Neural progenitor cell (in vitro differentiated cells): ENCODE measurements around the gene HNF1B. TPM values are rescaled to one million over a fixed set of nuclear protein-coding genes. Genes with fewer than 3 reads are reported as not detected.

Experiments
- DNase-seq: peaks from one replicate; pipeline ENCODE4 v3.0.0-alpha.2; 2016; ENCODE audit warnings: low spot score
- H2AFZ ChIP-seq: fragments of 200-600 bp; sonication (generic); replicated peaks from 2 replicates; pipeline ENCODE4 v1.6.1; 2016; ENCODE audit warnings: antibody characterized with exemption
- H3F3A ChIP-seq: fragments of 200-600 bp; sonication (generic); 2 replicates; pipeline ENCODE4 v1.6.1; 2016; ENCODE audit warnings: antibody characterized with exemption, low read depth
- H3K27ac ChIP-seq: fragments of 200-600 bp; sonication (generic); 2 replicates; pipeline ENCODE4 v1.5.1; 2016; ENCODE audit warnings: mild to moderate bottlenecking
- H3K27me3 ChIP-seq: fragments of 200-600 bp; sonication (generic); 2 replicates; pipeline ENCODE4 v1.6.1; 2016; ENCODE audit warnings: mild to moderate bottlenecking, moderate library complexity
- H3K36me3 ChIP-seq: fragments of 200-600 bp; sonication (generic); 2 replicates; pipeline ENCODE4 v1.5.1; 2016
- H3K4me1 ChIP-seq: fragments of 200-600 bp; sonication (generic); 2 replicates; pipeline ENCODE4 v1.6.1; 2016; ENCODE audit warnings: mixed run types
- H3K4me2 ChIP-seq: fragments of 200-600 bp; sonication (generic); 2 replicates; pipeline ENCODE4 v1.6.1; 2016
- H3K4me3 ChIP-seq: fragments of 200-600 bp; sonication (generic); 2 replicates; pipeline ENCODE4 v1.5.1; 2016
- H3K79me2 ChIP-seq: fragments of 200-600 bp; sonication (generic); 2 replicates; pipeline ENCODE4 v1.6.1; 2016; ENCODE audit warnings: low read depth
- H3K9ac ChIP-seq: fragments of 200-600 bp; sonication (generic); 2 replicates; pipeline ENCODE4 v1.6.1; 2016
- H3K9me3 ChIP-seq: fragments of 200-600 bp; sonication (generic); 2 replicates; pipeline ENCODE4 v1.5.1; 2016; ENCODE audit warnings: low read depth
- H4K20me1 ChIP-seq: fragments of 200-600 bp; sonication (generic); 2 replicates; pipeline ENCODE4 v1.6.1; 2016; ENCODE audit warnings: low read depth
- H3K27ac Mint-ChIP-seq: 3 replicates; pipeline ENCODE4 v1.8.0; 2021; ENCODE audit warnings: mixed read lengths
- H3K27me3 Mint-ChIP-seq: 2 replicates; pipeline ENCODE4 v1.8.0; 2022; ENCODE audit warnings: low read depth, mild to moderate bottlenecking, inconsistent platforms, moderate library complexity, mixed read lengths; ENCODE audit not compliant: insufficient read depth
- H3K36me3 Mint-ChIP-seq: 3 replicates; pipeline ENCODE4 v1.8.0; 2021; ENCODE audit warnings: mixed read lengths
- H3K4me1 Mint-ChIP-seq: 3 replicates; pipeline ENCODE4 v1.8.0; 2021; ENCODE audit warnings: mixed read lengths
- H3K4me3 Mint-ChIP-seq: 3 replicates; pipeline ENCODE4 v1.8.0; 2021; ENCODE audit warnings: mild to moderate bottlenecking, moderate library complexity, mixed read lengths
- H3K9me3 Mint-ChIP-seq: 3 replicates; pipeline ENCODE4 v1.8.0; 2020; ENCODE audit warnings: mixed read lengths
- EZH2 ChIP-seq: fragments of 200-600 bp; sonication (generic); IDR thresholded peaks from 2 replicates; pipeline ENCODE4 v1.6.1; 2017; ENCODE audit warnings: antibody characterized with exemption, mild to moderate bottlenecking, moderate library complexity
- EZH2phosphoT487 ChIP-seq: fragments of 200-600 bp; sonication (generic); IDR thresholded peaks from 2 replicates; pipeline ENCODE4 v1.6.1; 2017; ENCODE audit warnings: antibody characterized with exemption
- total RNA-seq: library from RNA; depleted of rRNA; stranded (reverse); fragments of >200 nt; gene quantifications from 2 replicates; pipeline ENCODE4 v1.2.3, GENCODE V29; 2015; ENCODE audit warnings: low replicate concordance
- TF ChIP-seq, protein P1 (sequence below): fragments of 200-600 bp; sonication (generic); IDR thresholded peaks from 2 replicates; pipeline ENCODE4 v1.5.1; 2017; ENCODE audit warnings: antibody characterized with exemption, mild to moderate bottlenecking

The HNF1B gene
- total RNA-seq, 1 donor from 2014 or later: not detected

DNA sequence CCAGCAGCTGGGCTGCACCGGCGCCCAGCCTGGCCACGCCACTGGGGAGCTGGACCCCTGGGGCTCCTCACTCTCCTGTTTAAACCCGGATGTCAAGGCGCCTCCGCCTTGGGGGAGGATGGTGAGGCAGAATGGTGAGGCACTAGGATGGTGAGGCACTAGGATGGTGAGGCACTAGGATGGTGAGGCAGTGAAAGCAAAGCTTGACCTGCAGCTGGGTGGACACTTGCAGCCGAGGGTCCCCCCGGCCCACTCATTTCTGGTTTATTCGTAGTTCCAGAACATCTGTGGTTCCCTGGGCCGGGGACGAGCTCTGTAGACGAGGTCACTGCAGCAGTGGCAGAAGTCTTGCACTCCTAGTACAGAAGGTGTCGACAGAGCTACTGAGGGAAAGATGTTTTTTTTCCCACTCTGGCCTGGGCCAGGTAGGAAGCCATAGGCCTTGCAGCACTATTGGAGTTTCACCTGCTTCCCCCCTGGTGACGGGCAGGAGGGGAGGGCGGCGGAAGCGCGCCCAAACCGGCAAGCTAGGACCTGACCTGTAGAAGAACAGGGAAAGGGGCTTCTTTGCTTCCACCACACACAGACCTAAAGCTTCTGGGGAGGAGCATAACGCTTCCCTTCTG is 1.1 kb upstream of the HNF1B start:
- Mint-ChIP-seq H3K4me3 (no peak overlapping the region), H3K27me3 (peaks cover 71% of the 10 kb centered on the region), H3K27ac (no peak overlapping the region), H3K4me1 (peaks cover 8% of the 10 kb centered on the region), H3K36me3 (no peaks in the 10 kb centered on the region), H3K9me3 (no peaks in the 10 kb centered on the region)
- TF ChIP-seq EZH2phosphoT487: no peak
- no peak for TF ChIP-seq EZH2
- peaks cover 48% of the 10 kb centered on the region for H4K20me1 ChIP-seq
- H2AFZ ChIP-seq: no peak overlapping the region
- H3K27ac ChIP-seq: no peak overlapping the region
- no peak for DNase-seq
- no peak overlapping the region for H3K9ac ChIP-seq
- H3K79me2 ChIP-seq: no peaks in the 10 kb centered on the region
- no peaks in the 10 kb centered on the region for H3K9me3 ChIP-seq
- no peaks in the 10 kb centered on the region for H3K36me3 ChIP-seq
- H3F3A ChIP-seq: peaks cover 32% of the 10 kb centered on the region
- peak overlapping the region; percentile 82 for H3K4me2 ChIP-seq
- peaks cover 100% of the 10 kb centered on the region for H3K27me3 ChIP-seq
- H3K4me3 ChIP-seq: no peak overlapping the region
- H3K4me1 ChIP-seq: peaks cover 27% of the 10 kb centered on the region

DNA sequence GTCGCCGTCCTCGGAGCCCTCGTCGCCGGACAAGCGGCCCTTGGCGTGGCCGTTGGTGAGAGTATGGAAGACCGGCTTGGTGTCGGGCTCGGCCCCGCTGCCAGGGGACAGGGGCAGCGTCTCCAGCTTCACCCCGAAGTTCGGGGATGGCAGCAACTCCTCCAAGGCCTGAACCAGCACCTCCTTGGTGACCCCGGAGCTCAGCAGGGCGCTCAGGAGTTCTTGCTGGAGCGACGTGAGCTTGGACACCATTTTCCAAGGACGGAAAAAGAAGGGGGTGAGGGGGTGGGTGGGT is 279 bp downstream of the HNF1B start:
- Histone ChIP-seq H3K9me3 (no peaks in the 10 kb centered on the region), H3K9ac (no peak overlapping the region), H3K4me3 (peak overlapping the region; percentile 26), H4K20me1 (peaks cover 57% of the 10 kb centered on the region), H3K79me2 (no peaks in the 10 kb centered on the region), H3K4me1 (peaks cover 27% of the 10 kb centered on the region), H3K4me2 (peak overlapping the region; percentile 82), H3K27me3 (peaks cover 100% of the 10 kb centered on the region), H3F3A (peaks cover 35% of the 10 kb centered on the region), H3K27ac (no peak overlapping the region), H3K36me3 (no peaks in the 10 kb centered on the region), H2AFZ (peak overlapping the region; percentile 10)
- H3K4me3 Mint-ChIP-seq: peak overlapping the region; percentile 50
- H3K27me3 Mint-ChIP-seq: peaks cover 78% of the 10 kb centered on the region
- TF ChIP-seq EZH2phosphoT487: peak; percentile 14
- TF ChIP-seq, protein P1, sequence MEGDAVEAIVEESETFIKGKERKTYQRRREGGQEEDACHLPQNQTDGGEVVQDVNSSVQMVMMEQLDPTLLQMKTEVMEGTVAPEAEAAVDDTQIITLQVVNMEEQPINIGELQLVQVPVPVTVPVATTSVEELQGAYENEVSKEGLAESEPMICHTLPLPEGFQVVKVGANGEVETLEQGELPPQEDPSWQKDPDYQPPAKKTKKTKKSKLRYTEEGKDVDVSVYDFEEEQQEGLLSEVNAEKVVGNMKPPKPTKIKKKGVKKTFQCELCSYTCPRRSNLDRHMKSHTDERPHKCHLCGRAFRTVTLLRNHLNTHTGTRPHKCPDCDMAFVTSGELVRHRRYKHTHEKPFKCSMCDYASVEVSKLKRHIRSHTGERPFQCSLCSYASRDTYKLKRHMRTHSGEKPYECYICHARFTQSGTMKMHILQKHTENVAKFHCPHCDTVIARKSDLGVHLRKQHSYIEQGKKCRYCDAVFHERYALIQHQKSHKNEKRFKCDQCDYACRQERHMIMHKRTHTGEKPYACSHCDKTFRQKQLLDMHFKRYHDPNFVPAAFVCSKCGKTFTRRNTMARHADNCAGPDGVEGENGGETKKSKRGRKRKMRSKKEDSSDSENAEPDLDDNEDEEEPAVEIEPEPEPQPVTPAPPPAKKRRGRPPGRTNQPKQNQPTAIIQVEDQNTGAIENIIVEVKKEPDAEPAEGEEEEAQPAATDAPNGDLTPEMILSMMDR: no peak
- peak; percentile 56 for TF ChIP-seq EZH2
- H3K27ac Mint-ChIP-seq: no peak overlapping the region
- DNase-seq: no peak
- H3K4me1 Mint-ChIP-seq: peaks cover 8% of the 10 kb centered on the region
- no peaks in the 10 kb centered on the region for H3K36me3 Mint-ChIP-seq
- H3K9me3 Mint-ChIP-seq: no peaks in the 10 kb centered on the region

DNA sequence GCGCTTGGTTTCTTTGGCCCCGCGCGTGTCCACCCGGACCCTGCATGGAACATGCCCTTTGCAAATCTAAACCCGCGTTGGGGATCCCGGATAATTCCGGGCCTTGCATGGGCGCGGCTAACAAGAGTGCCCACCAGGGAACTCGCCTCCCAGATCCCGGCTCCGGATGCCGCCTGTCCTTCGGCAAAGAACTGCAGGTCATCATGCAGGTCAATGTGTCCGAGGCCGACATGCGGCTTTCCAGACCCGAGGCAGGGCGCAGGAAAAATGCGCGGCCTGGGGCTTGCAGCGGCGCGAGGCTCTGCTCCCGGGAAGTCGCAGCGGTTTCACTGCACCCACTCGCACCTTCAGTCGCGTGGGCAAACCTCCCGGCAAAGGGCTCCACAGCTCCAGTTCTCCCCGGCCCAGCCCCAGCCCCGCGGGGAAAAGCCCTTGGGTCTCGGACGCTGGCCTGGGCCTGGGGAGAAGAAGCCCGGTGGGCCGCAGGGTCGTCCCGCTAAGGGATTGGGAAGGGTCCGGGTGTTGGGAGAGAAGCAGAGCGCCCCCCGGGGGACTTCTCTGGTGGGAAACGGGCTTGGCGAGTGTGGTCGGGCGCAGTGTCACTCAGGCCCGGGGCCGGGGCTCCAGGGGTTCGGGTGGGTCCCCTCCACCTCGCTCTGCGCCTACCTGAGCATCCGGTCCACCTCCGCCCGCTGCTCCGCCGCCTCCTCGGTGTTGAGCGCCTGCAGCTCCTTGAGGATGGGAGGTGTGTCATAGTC is 805 bp downstream of the HNF1B start:
- TF ChIP-seq EZH2phosphoT487 (peak; percentile 98), EZH2 (peak; percentile 97)
- TF ChIP-seq, protein P1: peak; percentile 34
- Histone ChIP-seq H3F3A (peaks cover 35% of the 10 kb centered on the region), H4K20me1 (peaks cover 57% of the 10 kb centered on the region), H3K9ac (no peak overlapping the region), H3K27ac (no peak overlapping the region), H3K4me1 (peaks cover 27% of the 10 kb centered on the region), H3K36me3 (no peaks in the 10 kb centered on the region), H3K9me3 (no peaks in the 10 kb centered on the region), H2AFZ (peak overlapping the region; percentile 10), H3K4me3 (peak overlapping the region; percentile 26), H3K27me3 (peaks cover 100% of the 10 kb centered on the region), H3K79me2 (no peaks in the 10 kb centered on the region), H3K4me2 (peak overlapping the region; percentile 82)
- H3K27ac Mint-ChIP-seq: no peak overlapping the region
- H3K27me3 Mint-ChIP-seq: peaks cover 80% of the 10 kb centered on the region
- H3K9me3 Mint-ChIP-seq: no peaks in the 10 kb centered on the region
- H3K36me3 Mint-ChIP-seq: no peaks in the 10 kb centered on the region
- H3K4me3 Mint-ChIP-seq: peak overlapping the region; percentile 79
- peak; percentile 79 for DNase-seq
- peaks cover 8% of the 10 kb centered on the region for H3K4me1 Mint-ChIP-seq

DNA sequence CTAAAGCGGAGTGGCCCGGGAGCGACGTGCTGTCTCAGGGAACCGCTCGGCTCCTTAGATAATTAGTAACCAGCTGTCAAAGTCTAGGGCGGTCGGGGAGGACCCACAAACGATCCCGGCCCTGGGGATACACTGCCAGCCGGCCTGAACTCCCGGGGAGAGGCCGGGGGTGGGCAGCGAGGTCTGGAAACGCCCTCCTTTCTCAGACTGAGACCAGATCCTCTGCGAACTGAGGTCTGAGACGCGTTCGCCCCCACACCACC is 1.3 kb downstream of the HNF1B start:
- peak; percentile 66 for DNase-seq
- Histone ChIP-seq H3K79me2 (no peaks in the 10 kb centered on the region), H2AFZ (peak overlapping the region; percentile 10), H3K4me1 (peaks cover 27% of the 10 kb centered on the region), H3K4me2 (peak overlapping the region; percentile 82), H3K4me3 (peak overlapping the region; percentile 26), H3K27ac (no peak overlapping the region), H3K36me3 (no peaks in the 10 kb centered on the region), H3K27me3 (peaks cover 100% of the 10 kb centered on the region), H3F3A (peaks cover 35% of the 10 kb centered on the region), H4K20me1 (peaks cover 57% of the 10 kb centered on the region), H3K9me3 (no peaks in the 10 kb centered on the region), H3K9ac (no peak overlapping the region)
- H3K4me3 Mint-ChIP-seq: peak overlapping the region; percentile 79
- no peaks in the 10 kb centered on the region for H3K36me3 Mint-ChIP-seq
- H3K4me1 Mint-ChIP-seq: peaks cover 8% of the 10 kb centered on the region
- TF ChIP-seq, protein P1: no peak
- TF ChIP-seq EZH2phosphoT487 (peak; percentile 97), EZH2 (peak; percentile 98)
- H3K27me3 Mint-ChIP-seq: peaks cover 83% of the 10 kb centered on the region
- H3K9me3 Mint-ChIP-seq: no peaks in the 10 kb centered on the region
- H3K27ac Mint-ChIP-seq: no peak overlapping the region
